Regular cardiac myocyte (primary cell): ENCODE results near the gene RHOA. TPM values are rescaled to one million over a fixed set of nuclear protein-coding genes. Genes with fewer than 3 reads are reported as not detected.

ENCODE experiments used
- total RNA-seq: library from RNA; depleted of rRNA; stranded (reverse); fragments of >200 nt; gene quantifications from 2 replicates; pipeline ENCODE4 v1.2.3, GENCODE V29; 2014

RHOA gene
- 574 and 667 TPM in 2 replicates for total RNA-seq

GRCh38 chr3:49411968-49412631, at the start of gene RHOA, which contains the start of gene TCTA:
Gene RHOA (minus strand): TSS chr3:49411976. CDS start chr3:49375589, 36,387 bp downstream.
Gene TCTA (plus strand): TSS chr3:49412423. CDS start chr3:49412427, 4 bp downstream.

GRCh38 chr3:49422379-49423248, 10.8 kb upstream of the RHOA start, which contains the start of gene AMT:
Gene AMT (minus strand): TSS chr3:49422473. CDS start chr3:49422450, 23 bp downstream.

GRCh38 chr3:49358217-49358883, 53.4 kb downstream of the RHOA start, which contains the start of gene GPX1:
Gene GPX1 (minus strand): TSS chr3:49358353. CDS start chr3:49358278, 75 bp downstream.

DNA sequence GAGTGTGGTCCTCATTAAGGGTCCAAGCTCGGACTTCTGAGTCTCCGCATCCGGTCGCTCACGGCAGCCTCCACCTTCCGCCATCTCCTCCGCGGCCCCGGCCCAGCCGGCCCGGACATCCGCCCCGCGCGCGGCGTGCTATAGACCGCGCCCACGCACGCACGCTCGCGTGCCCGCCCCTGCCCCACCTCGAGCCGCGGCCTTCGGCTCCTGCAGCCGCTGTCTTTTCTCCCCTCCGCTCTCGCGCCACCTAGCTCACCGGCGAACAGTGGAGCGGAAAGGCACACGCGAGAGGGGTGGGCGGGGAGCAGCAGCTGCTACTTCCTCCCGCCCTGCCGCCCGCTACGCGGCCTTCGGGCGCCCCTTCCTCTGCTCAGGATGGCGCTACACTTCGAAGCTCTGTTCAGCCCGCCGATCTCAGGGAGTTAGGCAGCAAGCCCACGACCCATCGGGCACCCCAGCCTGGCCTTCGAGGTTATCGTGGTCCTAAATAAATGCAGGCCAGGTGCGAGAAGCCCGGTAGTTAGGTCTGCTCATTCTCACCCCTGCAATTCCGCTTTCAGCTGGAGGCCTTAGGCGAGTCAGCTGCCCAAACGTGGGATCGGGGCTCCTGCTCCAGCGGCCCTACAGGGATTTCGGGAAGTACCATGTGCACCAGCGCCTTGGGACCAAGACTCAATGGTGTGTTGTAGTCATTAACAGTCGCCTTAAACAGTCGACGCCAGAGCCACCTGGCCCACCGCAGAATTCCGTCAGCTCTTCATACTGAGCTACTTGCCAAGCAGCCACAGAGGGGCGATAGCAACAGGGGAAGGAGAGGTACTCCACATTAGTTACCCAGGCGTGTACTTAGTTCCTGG, 71.6 kb downstream of the RHOA start, which contains the start of gene USP4:
Gene USP4 (minus strand): TSS at position 113 of the 860 bp plus-strand sequence. CDS start 29 bp downstream, at position 84.

Other genes starting within 250 kb of the RHOA start
- 14.9 and 23.0 TPM in 2 replicates for gene CCDC71, start 245.6 kb downstream of the RHOA start, total RNA-seq
- gene KLHDC8B, start 240.4 kb downstream of the RHOA start, total RNA-seq: 22.6 and 24.2 TPM in 2 replicates
- gene C3orf62, start 134.7 kb downstream of the RHOA start, total RNA-seq: 0.28 and 0.96 TPM in 2 replicates
- gene USP4, start 71.9 kb downstream of the RHOA start, total RNA-seq: 15.5 and 25.7 TPM in 2 replicates
- 125 and 294 TPM in 2 replicates for gene GPX1, start 53.6 kb downstream of the RHOA start, total RNA-seq
- 24.8 and 35.9 TPM in 2 replicates for gene TCTA, start 447 bp upstream of the RHOA start, total RNA-seq
- 0.38 and 0.85 TPM in 2 replicates for gene AMT, start 10.5 kb upstream of the RHOA start, total RNA-seq
- 2.0 and 2.5 TPM in 2 replicates for gene NICN1, start 17.3 kb upstream of the RHOA start, total RNA-seq
- 39.5 and 53.8 TPM in 2 replicates for gene DAG1, start 58.3 kb upstream of the RHOA start, total RNA-seq
- gene BSN, start 142.5 kb upstream of the RHOA start, total RNA-seq: under 0.01 TPM in 2 replicates